ENCODE results near the gene ATP11A.
A peak's percentile ranks its signal among the peaks of the same experiment; 100 is the strongest.
"Not testable (repeated sequence)": the region's sequence is repeated elsewhere in the genome, so short reads cannot be mapped to it uniquely, and the experiment has no call there.

The ATP11A gene

GRCh38 chr13:112705286-112705685, 15.4 kb downstream of the ATP11A start:
- H3K4me1 Mint-ChIP-seq: peaks cover 8 to 12% of the 10 kb centered on the region in 2 donors
- ATAC-seq (replicated peaks): no peak
- no peak overlapping the region for H3K4me3 Mint-ChIP-seq

GRCh38 chr13:112706171-112706570, 16.3 kb downstream of the ATP11A start:
- H3K27ac Mint-ChIP-seq: no peak overlapping the region
- ATAC-seq (replicated peaks): no peak
- H3K36me3 Mint-ChIP-seq: peaks cover 23 to 30% of the 10 kb centered on the region in 2 donors
- no peak overlapping the region for H3K4me3 Mint-ChIP-seq
- no peak for DNase-seq
- H3K4me1 Mint-ChIP-seq: peaks cover 8 to 20% of the 10 kb centered on the region in 2 donors
- H3K9me3 Mint-ChIP-seq: no peaks in the 10 kb centered on the region
- H3K27me3 Mint-ChIP-seq: no peaks in the 10 kb centered on the region

More at GRCh38 chr13:112705286-112705685, 15.4 kb downstream of the ATP11A start:
- Mint-ChIP-seq H3K27me3 (no peaks in the 10 kb centered on the region), H3K9me3 (no peaks in the 10 kb centered on the region), H3K36me3 (peaks cover 20 to 39% of the 10 kb centered on the region in 2 donors), H3K27ac (peak overlapping the region; percentile 45)
- DNase-seq: no peak

- no peak for ATAC-seq (replicated peaks)
- H3K9me3 Mint-ChIP-seq: no peaks in the 10 kb centered on the region
Measured at GRCh38 chr13:112708560-112709240, 18.9 kb downstream of the ATP11A start.

DNA sequence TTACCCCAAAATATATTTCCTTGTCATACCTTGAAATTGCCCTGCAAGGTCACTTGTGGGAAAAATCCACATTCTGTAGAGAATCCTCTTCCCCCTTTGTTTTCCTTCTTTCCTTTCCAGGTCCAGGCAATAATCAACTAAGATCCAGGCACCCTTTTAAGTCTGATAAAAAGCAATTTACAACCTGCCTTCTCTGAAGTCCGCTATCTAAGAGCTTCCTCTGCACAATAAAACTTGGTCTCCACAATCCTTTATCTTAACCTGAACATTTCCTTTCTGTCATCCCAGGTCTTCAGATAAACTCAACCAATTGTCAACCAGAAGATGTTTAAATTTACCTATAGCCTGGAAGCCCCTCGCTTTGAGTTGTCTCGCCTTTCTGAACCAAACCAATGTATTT, 19.5 kb downstream of the ATP11A start:
- H3K9me3 Mint-ChIP-seq; DNase-seq; ATAC-seq (replicated peaks); H3K4me3 Mint-ChIP-seq; H3K27ac Mint-ChIP-seq; H3K27me3 Mint-ChIP-seq: not testable (repeated sequence)
- peaks cover 17% of the 10 kb centered on the region in 2 donors for H3K36me3 Mint-ChIP-seq
- peaks cover 18 to 34% of the 10 kb centered on the region in 2 donors for H3K4me1 Mint-ChIP-seq

More at GRCh38 chr13:112708560-112709240, 18.9 kb downstream of the ATP11A start:
- H3K4me1 Mint-ChIP-seq: peaks cover 17 to 37% of the 10 kb centered on the region in 2 donors
- H3K27me3 Mint-ChIP-seq: no peaks in the 10 kb centered on the region
- no peak overlapping the region for H3K4me3 Mint-ChIP-seq
- H3K27ac Mint-ChIP-seq: no peak overlapping the region
- no peak for DNase-seq
- peaks cover 16 to 19% of the 10 kb centered on the region in 2 donors for H3K36me3 Mint-ChIP-seq

- Mint-ChIP-seq H3K27me3 (no peaks in the 10 kb centered on the region), H3K27ac (peak overlapping the region; percentile 27), H3K9me3 (no peaks in the 10 kb centered on the region), H3K36me3 (peaks cover 21 to 25% of the 10 kb centered on the region in 2 donors), H3K4me1 (peaks cover 24 to 38% of the 10 kb centered on the region in 2 donors), H3K4me3 (peak overlapping the region in 1 of 2 donors; percentile 17)
- ATAC-seq (replicated peaks): no peak
- DNase-seq: no peak
Measured at GRCh38 chr13:112709825-112710783, 20.3 kb downstream of the ATP11A start.

DNA sequence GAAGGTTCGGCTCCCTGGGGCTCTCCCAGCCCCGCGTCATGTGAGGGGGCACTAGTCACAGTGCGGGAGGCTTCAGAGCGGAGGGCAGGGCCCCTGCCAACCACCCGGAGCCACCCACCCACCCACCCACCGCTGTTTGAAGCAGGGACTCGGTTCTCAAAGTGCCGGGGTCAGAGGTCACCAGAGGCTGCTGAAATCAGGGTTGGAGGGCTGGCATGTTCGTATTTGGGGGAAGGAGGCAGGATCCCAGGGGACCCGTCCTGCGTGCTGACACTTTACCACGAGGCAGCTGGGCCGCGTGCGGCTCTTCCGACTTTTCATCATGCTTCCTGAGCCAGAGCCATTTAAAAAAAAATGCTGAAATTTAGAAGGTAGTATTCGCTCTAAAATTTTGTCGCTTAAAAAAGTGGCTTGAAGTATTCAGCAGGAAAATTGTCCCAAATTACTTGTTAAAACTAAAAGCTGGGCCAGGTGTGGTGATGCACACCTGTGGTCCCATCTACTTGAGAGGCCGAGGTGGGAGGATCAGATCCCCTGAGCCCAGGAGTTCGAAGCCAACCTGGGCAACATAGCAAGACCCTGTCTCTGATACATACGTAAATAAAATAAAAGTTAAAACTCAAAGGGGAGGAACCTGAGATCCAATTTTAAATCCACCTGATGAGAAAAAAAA, 21.2 kb downstream of the ATP11A start:
- Mint-ChIP-seq H3K36me3 (peaks cover 22 to 26% of the 10 kb centered on the region in 2 donors), H3K9me3 (no peaks in the 10 kb centered on the region), H3K4me1 (peaks cover 24 to 43% of the 10 kb centered on the region in 2 donors), H3K27ac (no peak overlapping the region), H3K27me3 (no peaks in the 10 kb centered on the region), H3K4me3 (no peak overlapping the region)
- no peak for ATAC-seq (replicated peaks)
- DNase-seq: no peak

GRCh38 chr13:112711528-112712265, 21.9 kb downstream of the ATP11A start:
- Mint-ChIP-seq H3K4me1 (peaks cover 26 to 49% of the 10 kb centered on the region in 2 donors), H3K4me3 (peak overlapping the region in 1 of 2 donors; percentile 4), H3K9me3 (no peaks in the 10 kb centered on the region), H3K36me3 (peaks cover 22 to 28% of the 10 kb centered on the region in 2 donors), H3K27ac (peak overlapping the region; percentile 51), H3K27me3 (no peaks in the 10 kb centered on the region)
- DNase-seq: peak; percentile 64
- peak; percentile 95 to 96 for ATAC-seq (replicated peaks)

DNA sequence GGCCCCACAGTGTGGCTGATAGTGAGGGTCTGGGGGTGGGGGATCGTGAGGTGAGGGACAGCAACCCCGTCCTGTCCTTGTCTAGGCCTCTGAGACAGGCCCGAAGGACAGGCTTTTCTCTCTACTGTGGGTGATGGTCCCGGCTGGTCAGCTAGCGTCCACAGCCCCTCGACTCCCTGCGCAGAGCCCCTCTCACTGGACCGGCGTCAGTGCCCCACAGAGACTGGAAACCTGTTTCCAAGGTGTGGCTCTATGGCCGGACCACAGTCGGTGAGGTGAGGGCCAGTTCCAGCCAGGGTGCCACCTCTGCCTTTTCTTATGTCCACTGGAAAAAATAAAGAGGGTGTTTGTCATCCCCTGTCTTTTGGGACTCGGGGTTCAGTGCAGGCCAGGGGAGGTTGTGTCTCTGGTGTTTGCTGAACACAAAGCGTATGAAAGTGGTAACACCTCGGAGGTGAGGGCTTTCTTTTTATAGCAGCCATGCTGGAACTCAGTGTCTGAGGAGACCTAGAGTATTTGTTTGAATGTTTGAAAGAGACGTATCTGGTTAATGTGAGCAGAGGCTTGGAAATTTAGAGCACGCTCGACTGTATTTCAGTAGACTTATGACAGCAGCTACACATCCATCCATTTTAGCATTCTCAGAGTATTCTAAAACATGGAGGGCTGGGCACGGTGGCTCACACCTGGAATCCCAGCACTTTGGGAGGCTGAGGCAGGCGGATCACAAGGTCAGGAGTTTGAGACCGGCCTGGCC, 22.8 kb downstream of the ATP11A start:
- DNase-seq (no peak), ATAC-seq (replicated peaks) (no peak)
- H3K27me3 Mint-ChIP-seq: no peaks in the 10 kb centered on the region
- H3K36me3 Mint-ChIP-seq: peaks cover 22 to 37% of the 10 kb centered on the region in 2 donors
- no peaks in the 10 kb centered on the region for H3K9me3 Mint-ChIP-seq
- peak overlapping the region; percentile 51 for H3K27ac Mint-ChIP-seq
- peaks cover 26 to 55% of the 10 kb centered on the region in 2 donors for H3K4me1 Mint-ChIP-seq
- no peak overlapping the region for H3K4me3 Mint-ChIP-seq

DNA sequence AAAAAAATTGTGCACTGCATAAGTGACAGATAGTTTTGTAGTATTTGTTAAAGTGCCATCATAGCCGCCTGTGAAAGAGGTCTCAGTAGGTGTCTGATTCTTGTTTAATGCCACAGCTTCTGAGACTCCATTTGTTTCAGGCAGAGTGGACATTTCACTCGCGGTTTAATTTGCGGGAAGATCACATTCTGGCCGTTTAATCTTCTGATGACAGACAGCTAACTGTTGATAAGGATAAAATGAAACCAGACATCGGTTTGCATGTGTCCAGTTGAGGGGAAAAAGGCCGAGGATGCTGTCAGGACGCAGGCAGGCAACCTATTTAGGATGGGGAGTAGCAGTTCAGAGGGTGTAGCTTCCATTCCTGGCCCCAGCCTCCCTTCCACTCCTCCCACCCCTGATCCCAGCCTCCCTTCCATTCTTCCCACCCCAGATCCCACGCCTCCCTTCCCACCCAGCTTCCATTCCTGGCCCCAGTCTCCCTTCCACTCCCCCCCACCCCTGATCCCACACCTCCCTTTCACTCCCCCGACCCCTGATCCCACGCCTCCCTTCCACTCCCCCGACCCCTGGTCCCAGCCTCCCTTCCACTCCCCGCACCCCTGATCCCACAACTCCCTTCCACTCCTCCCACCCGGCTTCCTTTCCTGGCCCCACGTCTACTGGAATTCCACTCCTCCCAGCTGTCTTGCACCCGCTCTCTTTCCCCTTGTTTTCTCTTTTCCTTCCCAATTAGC, 23.8 kb downstream of the ATP11A start:
- Mint-ChIP-seq H3K9me3 (no peaks in the 10 kb centered on the region), H3K4me3 (no peak overlapping the region), H3K36me3 (peaks cover 20 to 32% of the 10 kb centered on the region in 2 donors), H3K4me1 (peaks cover 25 to 55% of the 10 kb centered on the region in 2 donors), H3K27me3 (no peaks in the 10 kb centered on the region), H3K27ac (no peak overlapping the region)
- DNase-seq (no peak), ATAC-seq (replicated peaks) (no peak)

GRCh38 chr13:112714376-112715174, 24.7 kb downstream of the ATP11A start:
- peaks cover 21 to 36% of the 10 kb centered on the region in 2 donors for H3K36me3 Mint-ChIP-seq
- H3K4me3 Mint-ChIP-seq: no peak overlapping the region
- no peak for ATAC-seq (replicated peaks)
- no peaks in the 10 kb centered on the region for H3K27me3 Mint-ChIP-seq
- peaks cover 24 to 55% of the 10 kb centered on the region in 2 donors for H3K4me1 Mint-ChIP-seq
- H3K27ac Mint-ChIP-seq: peak overlapping the region; percentile 39
- DNase-seq: no peak
- no peaks in the 10 kb centered on the region for H3K9me3 Mint-ChIP-seq

DNA sequence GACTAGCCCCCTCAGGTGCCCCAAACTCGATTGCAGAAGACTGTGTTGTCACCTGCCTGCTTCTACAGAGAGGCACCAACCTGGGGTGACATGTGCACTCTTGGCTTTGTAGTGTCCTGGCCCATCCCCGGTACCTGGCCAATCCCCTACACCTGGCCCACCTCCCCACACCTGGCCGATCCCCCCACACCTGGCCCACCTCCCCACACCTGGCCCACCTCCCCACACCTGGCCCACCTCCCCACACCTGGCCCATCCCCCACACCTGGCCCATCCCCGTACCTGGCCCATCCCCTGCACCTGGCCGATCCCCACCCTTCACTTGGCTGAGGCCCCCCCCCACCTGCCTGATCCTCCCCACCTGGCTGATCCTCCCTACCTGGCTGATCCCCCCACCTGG, 25.4 kb downstream of the ATP11A start:
- Mint-ChIP-seq H3K9me3 (no peaks in the 10 kb centered on the region), H3K4me3 (no peak overlapping the region), H3K36me3 (peaks cover 18 to 34% of the 10 kb centered on the region in 2 donors), H3K27me3 (no peaks in the 10 kb centered on the region), H3K4me1 (peaks cover 23 to 49% of the 10 kb centered on the region in 2 donors), H3K27ac (peak overlapping the region; percentile 9)
- ATAC-seq (replicated peaks) (no peak), DNase-seq (no peak)
